Measurements from ENCODE around the gene TPSD1. TPM values are rescaled to one million over a fixed set of nuclear protein-coding genes. Genes with fewer than 3 reads are reported as not detected.
"Not testable (repeated sequence)": the region's sequence is repeated elsewhere in the genome, so short reads cannot be mapped to it uniquely, and the experiment has no call there.

Gene TPSD1
- total and polyA plus RNA-seq, 2 donors from 2014 or later = 7.9 TPM; not detected in 1

DNA sequence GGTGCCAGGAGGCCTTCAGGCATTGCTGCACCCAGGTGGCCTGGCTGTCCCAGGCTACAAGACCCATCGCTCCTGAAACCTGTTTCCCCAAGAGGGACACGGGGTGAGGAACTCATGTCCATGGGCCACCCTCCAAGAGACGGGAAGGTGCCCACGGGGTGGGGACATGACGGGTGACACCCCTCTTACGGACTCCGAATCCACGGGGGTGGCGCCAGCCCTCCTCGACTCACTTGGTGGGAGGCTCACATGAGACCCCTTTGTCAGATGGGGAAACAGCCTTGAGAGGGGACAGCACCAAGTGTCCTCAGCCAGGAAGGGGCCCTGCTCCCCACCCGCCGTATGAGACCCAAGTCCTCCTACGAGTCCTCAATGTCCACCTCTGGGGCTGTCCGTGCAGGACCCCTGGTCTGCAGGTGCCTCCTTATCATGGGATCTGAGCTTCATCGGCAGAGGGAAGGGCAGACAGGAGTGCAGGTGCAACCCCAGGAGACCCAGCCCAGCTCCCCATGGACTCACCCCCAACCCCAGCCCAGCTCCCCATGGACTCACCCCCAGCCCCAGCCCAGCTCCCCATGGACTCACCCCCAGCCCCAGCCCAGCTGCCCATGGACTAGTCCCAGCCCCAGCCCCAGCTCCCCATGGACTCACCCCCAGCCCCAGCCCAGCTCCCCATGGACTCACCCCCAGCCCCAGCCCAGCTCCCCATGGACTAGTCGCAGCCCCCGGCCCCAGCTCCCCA, 25.2 kb upstream of the TPSD1 start:
- H3K27ac ChIP-seq (ENCODE audit: low read depth in 2 of 2, low read length in 2 of 2); H3K9ac ChIP-seq (ENCODE audit: low read length in 3 of 3); intact Hi-C loops (cut with DNase I); H3K4me1 ChIP-seq (ENCODE audit: control insufficient read depth in 2 of 3, insufficient read depth in 2 of 3, low read depth in 1 of 3, low read length in 3 of 3); FAIRE-seq; H3K36me3 ChIP-seq (ENCODE audit: control insufficient read depth in 2 of 3, insufficient read depth in 3 of 3, low read length in 3 of 3); H3K27me3 ChIP-seq (ENCODE audit: control insufficient read depth, insufficient read depth, low read length); H3K4me3 ChIP-seq (ENCODE audit: low read length in 3 of 3); H3K9me3 ChIP-seq (ENCODE audit: control insufficient read depth in 2 of 3, insufficient read depth in 1 of 3, low read length in 3 of 3); DNase-seq: not testable (repeated sequence)

- H3K9me3 ChIP-seq (ENCODE audit: control insufficient read depth in 2 of 3, insufficient read depth in 1 of 3, low read length in 3 of 3); H3K4me1 ChIP-seq (ENCODE audit: control insufficient read depth in 2 of 3, insufficient read depth in 2 of 3, low read depth in 1 of 3, low read length in 3 of 3); H3K27me3 ChIP-seq (ENCODE audit: control insufficient read depth, insufficient read depth, low read length); H3K4me3 ChIP-seq (ENCODE audit: low read length in 3 of 3); intact Hi-C loops (cut with DNase I); H3K27ac ChIP-seq (ENCODE audit: low read depth in 2 of 2, low read length in 2 of 2); FAIRE-seq; H3K9ac ChIP-seq (ENCODE audit: low read length in 3 of 3); H3K36me3 ChIP-seq (ENCODE audit: control insufficient read depth in 2 of 3, insufficient read depth in 3 of 3, low read length in 3 of 3): not testable (repeated sequence)
- DNase-seq = peak in 1 of 5 donors; percentile 62
Observed at GRCh38 chr16:1231301-1231700, 24.6 kb upstream of the TPSD1 start.

- FAIRE-seq; H3K9ac ChIP-seq (ENCODE audit: low read length in 3 of 3); intact Hi-C loops (cut with DNase I); H3K4me1 ChIP-seq (ENCODE audit: control insufficient read depth in 2 of 3, insufficient read depth in 2 of 3, low read depth in 1 of 3, low read length in 3 of 3); DNase-seq; H3K27ac ChIP-seq (ENCODE audit: low read depth in 2 of 2, low read length in 2 of 2); H3K36me3 ChIP-seq (ENCODE audit: control insufficient read depth in 2 of 3, insufficient read depth in 3 of 3, low read length in 3 of 3); H3K4me3 ChIP-seq (ENCODE audit: low read length in 3 of 3); H3K27me3 ChIP-seq (ENCODE audit: control insufficient read depth, insufficient read depth, low read length); H3K9me3 ChIP-seq (ENCODE audit: control insufficient read depth in 2 of 3, insufficient read depth in 1 of 3, low read length in 3 of 3): not testable (repeated sequence)
Observed at GRCh38 chr16:1232049-1232748, 23.7 kb upstream of the TPSD1 start.

DNA sequence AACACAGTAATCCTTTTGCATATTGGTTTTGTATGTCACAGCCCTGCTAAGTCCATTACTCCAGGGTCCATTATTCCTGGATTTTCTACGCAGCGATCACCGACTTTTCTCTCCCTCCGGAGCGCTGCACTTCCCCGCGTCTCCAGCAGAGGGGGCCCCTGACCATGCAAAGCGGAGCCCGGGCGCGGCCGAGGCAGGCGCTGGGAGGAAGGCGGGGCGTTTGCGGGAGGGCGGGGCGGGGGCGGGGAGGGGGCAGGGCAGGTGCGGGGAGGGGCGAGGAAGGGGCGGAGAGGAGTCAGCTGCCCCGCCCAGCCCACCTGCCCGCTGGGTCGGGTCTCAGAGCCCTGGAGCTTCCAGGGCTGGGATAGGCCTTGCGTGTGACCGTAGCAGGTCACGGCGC, 19.2 kb upstream of the TPSD1 start:
- intact Hi-C loops (cut with DNase I); FAIRE-seq; H3K36me3 ChIP-seq (ENCODE audit: control insufficient read depth in 2 of 3, insufficient read depth in 3 of 3, low read length in 3 of 3); DNase-seq; H3K27me3 ChIP-seq (ENCODE audit: control insufficient read depth, insufficient read depth, low read length); H3K27ac ChIP-seq (ENCODE audit: low read depth in 2 of 2, low read length in 2 of 2); H3K4me3 ChIP-seq (ENCODE audit: low read length in 3 of 3); H3K4me1 ChIP-seq (ENCODE audit: control insufficient read depth in 2 of 3, insufficient read depth in 2 of 3, low read depth in 1 of 3, low read length in 3 of 3); H3K9me3 ChIP-seq (ENCODE audit: control insufficient read depth in 2 of 3, insufficient read depth in 1 of 3, low read length in 3 of 3); H3K9ac ChIP-seq (ENCODE audit: low read length in 3 of 3): not testable (repeated sequence)

DNA sequence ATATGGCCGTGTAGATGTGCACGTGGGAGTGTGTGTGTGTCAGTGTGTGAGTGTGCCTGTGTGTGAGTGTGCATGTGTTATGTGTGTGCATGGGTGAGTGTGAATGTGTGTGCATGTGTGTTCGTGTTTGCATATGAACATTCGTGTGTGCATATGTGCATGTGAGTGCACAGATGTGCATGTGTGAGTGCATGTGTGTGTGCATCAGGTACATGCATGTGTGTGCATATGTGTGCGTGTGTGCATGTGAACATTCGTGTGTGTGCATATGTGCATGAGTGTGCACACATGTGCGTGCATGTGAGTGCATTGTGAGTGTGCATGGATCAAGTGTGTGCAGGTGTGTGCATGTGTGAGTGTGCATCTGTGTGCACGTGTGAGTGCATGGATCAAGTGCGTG, 17.9 kb upstream of the TPSD1 start:
- no peaks in the 10 kb centered on the region for H3K4me1 ChIP-seq (ENCODE audit: control insufficient read depth in 2 of 3, insufficient read depth in 2 of 3, low read depth in 1 of 3, low read length in 3 of 3)
- no peaks in the 10 kb centered on the region for H3K36me3 ChIP-seq (ENCODE audit: control insufficient read depth in 2 of 3, insufficient read depth in 3 of 3, low read length in 3 of 3)
- H3K9ac ChIP-seq (ENCODE audit: low read length in 3 of 3) = no peak overlapping the region
- TF ChIP-seq CTCF (IDR thresholded peaks at IDR 0.05; ENCODE audit: borderline replicate concordance, extremely low read depth, insufficient read depth) = no peak
- no peak overlapping the region for H3K27ac ChIP-seq (ENCODE audit: low read depth in 2 of 2, low read length in 2 of 2)
- FAIRE-seq (no peak), DNase-seq (no peak)
- H3K4me3 ChIP-seq (ENCODE audit: low read length in 3 of 3) = peak overlapping the region in 1 of 3 donors; percentile 30
- intact Hi-C loops (cut with DNase I) = no loop called here
- H3K27me3 ChIP-seq (ENCODE audit: control insufficient read depth, insufficient read depth, low read length) = no peaks in the 10 kb centered on the region
- peaks cover 0 to 2% (median 0%) of the 10 kb centered on the region in 3 donors for H3K9me3 ChIP-seq (ENCODE audit: control insufficient read depth in 2 of 3, insufficient read depth in 1 of 3, low read length in 3 of 3)

GRCh38 chr16:1238909-1239308, 17.0 kb upstream of the TPSD1 start:
- H3K4me1 ChIP-seq (ENCODE audit: control insufficient read depth in 2 of 3, insufficient read depth in 2 of 3, low read depth in 1 of 3, low read length in 3 of 3); H3K27me3 ChIP-seq (ENCODE audit: control insufficient read depth, insufficient read depth, low read length); H3K4me3 ChIP-seq (ENCODE audit: low read length in 3 of 3); intact Hi-C loops (cut with DNase I); H3K27ac ChIP-seq (ENCODE audit: low read depth in 2 of 2, low read length in 2 of 2); FAIRE-seq; H3K36me3 ChIP-seq (ENCODE audit: control insufficient read depth in 2 of 3, insufficient read depth in 3 of 3, low read length in 3 of 3); H3K9me3 ChIP-seq (ENCODE audit: control insufficient read depth in 2 of 3, insufficient read depth in 1 of 3, low read length in 3 of 3); H3K9ac ChIP-seq (ENCODE audit: low read length in 3 of 3): not testable (repeated sequence)
- peak in 1 of 5 donors; percentile 41 for DNase-seq

- FAIRE-seq; H3K27ac ChIP-seq (ENCODE audit: low read depth in 2 of 2, low read length in 2 of 2); H3K36me3 ChIP-seq (ENCODE audit: control insufficient read depth in 2 of 3, insufficient read depth in 3 of 3, low read length in 3 of 3); H3K9ac ChIP-seq (ENCODE audit: low read length in 3 of 3); H3K4me3 ChIP-seq (ENCODE audit: low read length in 3 of 3); H3K4me1 ChIP-seq (ENCODE audit: control insufficient read depth in 2 of 3, insufficient read depth in 2 of 3, low read depth in 1 of 3, low read length in 3 of 3); intact Hi-C loops (cut with DNase I); H3K27me3 ChIP-seq (ENCODE audit: control insufficient read depth, insufficient read depth, low read length); H3K9me3 ChIP-seq (ENCODE audit: control insufficient read depth in 2 of 3, insufficient read depth in 1 of 3, low read length in 3 of 3): not testable (repeated sequence)
- peak in 1 of 5 donors; percentile 63 for DNase-seq
Observed at GRCh38 chr16:1239575-1239974, 16.3 kb upstream of the TPSD1 start.

Data from kidney (tissue), 14 donors.